Natural killer cell (primary cell): Measurements from ENCODE around the gene STIL. TPM values are rescaled to one million over a fixed set of nuclear protein-coding genes. Genes with fewer than 3 reads are reported as not detected.

Experiments
- ATAC-seq, 3 donors: fragments of 150-1000 bp in 2 of 3; fragments of 200-7000 bp in 1 of 3; cut with Tn5 transposase; 1 replicate in 1 of 3; 2 replicates in 2 of 3; pipeline ENCODE4 v1.10.0; 2021; ENCODE audit warnings: mild to moderate bottlenecking in 2 of 3, moderate library complexity in 2 of 3
- DNase-seq, 2 donors: peaks; one replicate each; pipeline versions ENCODE4 v3.0.0 to v3.0.0-alpha.2; 2013 to 2021; ENCODE audit warnings: mixed read lengths in 1 of 2
- H3K27ac ChIP-seq: one replicate; pipeline ENCODE4 v1.5.1; 2013; ENCODE audit warnings: mild to moderate bottlenecking, low read length
- H3K27me3 ChIP-seq: one replicate; pipeline ENCODE4 v1.6.1; 2013; ENCODE audit warnings: low read length; ENCODE audit not compliant: control insufficient read depth, insufficient read depth
- H3K36me3 ChIP-seq: one replicate; pipeline ENCODE4 v1.6.1; 2013; ENCODE audit warnings: low read length; ENCODE audit not compliant: control insufficient read depth, insufficient read depth
- H3K4me1 ChIP-seq: one replicate; pipeline ENCODE4 v1.6.1; 2013; ENCODE audit warnings: low read length; ENCODE audit not compliant: control insufficient read depth, insufficient read depth
- H3K4me3 ChIP-seq: one replicate; pipeline ENCODE4 v1.5.1; 2013; ENCODE audit warnings: low read length
- H3K9me3 ChIP-seq: one replicate; pipeline ENCODE4 v1.6.1; 2013; ENCODE audit warnings: low read length; ENCODE audit not compliant: control insufficient read depth, insufficient read depth
- H3K27ac Mint-ChIP-seq, 2 donors: one replicate each; pipeline ENCODE4 v1.8.0; 2022; ENCODE audit warnings: mild to moderate bottlenecking in 2 of 2, mixed read lengths in 2 of 2, moderate library complexity in 1 of 2
- H3K27me3 Mint-ChIP-seq, 2 donors: one replicate each; pipeline ENCODE4 v1.8.0; 2022; ENCODE audit warnings: low read depth in 2 of 2, mixed read lengths in 2 of 2
- H3K36me3 Mint-ChIP-seq: one replicate; pipeline ENCODE4 v1.8.0; 2022; ENCODE audit warnings: mixed read lengths
- H3K4me1 Mint-ChIP-seq, 2 donors: one replicate each; pipeline ENCODE4 v1.8.0; 2022; ENCODE audit warnings: mixed read lengths in 2 of 2
- H3K4me3 Mint-ChIP-seq: one replicate; pipeline ENCODE4 v1.8.0; 2022; ENCODE audit warnings: mild to moderate bottlenecking, moderate library complexity, mixed read lengths
- H3K9me3 Mint-ChIP-seq, 2 donors: one replicate each; pipeline ENCODE4 v1.8.0; 2022; ENCODE audit warnings: mixed read lengths in 2 of 2
- CTCF ChIP-seq: fragments of 200-600 bp; IDR thresholded peaks from one replicate; pipeline ENCODE4 v1.8.0; 2022; ENCODE audit warnings: antibody characterized with exemption
- WGBS: methylation state at CpG from one replicate; pipeline ENCODE4 v1.1.7; 2013; ENCODE audit warnings: missing lambda C conversion rate; ENCODE audit not compliant: insufficient coverage; 5-methylcytosine and 5-hydroxymethylcytosine counted together
- intact Hi-C: fragments of 100-400 bp; cut with micrococcal nuclease; formaldehyde crosslinking; loops from one replicate; pipeline ENCODE4 v1.14.2; 2022
- total RNA-seq, 4 donors: library from RNA; stranded (reverse); fragments of 120-200 nt in 1 of 4; gene quantifications; one replicate each; pipeline versions ENCODE4 v1.2.3 to v1.2.4, GENCODE V29; 2013 to 2022

STIL gene
- total RNA-seq, 3 donors from 2014 or later (not counting 1 experiment from before 2014, with no cell fraction given): 2.1 to 2.9 (median 2.4) TPM

GRCh38 chr1:47334765-47335435 lies 21.0 kb upstream of the STIL start:
- peaks cover 22 to 28% of the 10 kb centered on the region in 2 donors for H3K4me1 Mint-ChIP-seq
- Histone ChIP-seq H3K4me3 (peak overlapping the region; percentile 98), H3K27ac (peak overlapping the region; percentile 94), H3K9me3 (no peaks in the 10 kb centered on the region), H3K4me1 (peaks cover 20% of the 10 kb centered on the region), H3K36me3 (no peaks in the 10 kb centered on the region), H3K27me3 (no peaks in the 10 kb centered on the region)
- H3K36me3 Mint-ChIP-seq: no peaks in the 10 kb centered on the region
- H3K4me3 Mint-ChIP-seq: peak overlapping the region; percentile 96
- ATAC-seq: no peak
- TF ChIP-seq CTCF: no peak
- WGBS: 60% methylated on average over 9 of the region's 9 CpGs
- intact Hi-C loops: loop anchor here (1.0 kb wide), 1 partner anchor 21 kb away; the partner anchor contains the start of gene STIL
- no peak for DNase-seq
- no peaks in the 10 kb centered on the region for H3K9me3 Mint-ChIP-seq
- no peak overlapping the region for H3K27ac Mint-ChIP-seq
- H3K27me3 Mint-ChIP-seq: no peaks in the 10 kb centered on the region

GRCh38 chr1:47333922-47334764 lies 20.2 kb upstream of the STIL start:
- Mint-ChIP-seq H3K36me3 (no peaks in the 10 kb centered on the region), H3K4me1 (peaks cover 22 to 28% of the 10 kb centered on the region in 2 donors), H3K27ac (no peak overlapping the region), H3K9me3 (no peaks in the 10 kb centered on the region), H3K4me3 (peak overlapping the region; percentile 96), H3K27me3 (no peaks in the 10 kb centered on the region)
- Histone ChIP-seq H3K4me3 (peak overlapping the region; percentile 98), H3K27ac (peak overlapping the region; percentile 94), H3K9me3 (no peaks in the 10 kb centered on the region), H3K4me1 (peaks cover 20% of the 10 kb centered on the region), H3K36me3 (no peaks in the 10 kb centered on the region), H3K27me3 (no peaks in the 10 kb centered on the region)
- TF ChIP-seq CTCF: no peak
- WGBS: under 1% methylated on average over 89 of the region's 90 CpGs
- ATAC-seq (peak; percentile 87 to 95 (median 89)), DNase-seq (peak; percentile 72 to 89)
- intact Hi-C loops: loop anchor here (1.0 kb wide), 1 partner anchor 20 kb away; the partner anchor contains the start of gene STIL

- Mint-ChIP-seq H3K4me1 (peaks cover 22 to 26% of the 10 kb centered on the region in 2 donors), H3K4me3 (peak within 1 kb of the TSS; percentile 96), H3K27me3 (no peaks in the 10 kb centered on the region), H3K27ac (no peak within 1 kb of the TSS), H3K9me3 (no peaks in the 10 kb centered on the region), H3K36me3 (no peaks in the 10 kb centered on the region)
- no peaks in the 10 kb centered on the region for H3K9me3 ChIP-seq
- ATAC-seq: peak; percentile 75 to 85 (median 80)
- no peaks in the 10 kb centered on the region for H3K36me3 ChIP-seq
- H3K4me1 ChIP-seq: peaks cover 20% of the 10 kb centered on the region
- peak within 1 kb of the TSS; percentile 98 for H3K4me3 ChIP-seq
- H3K27ac ChIP-seq: peak within 1 kb of the TSS; percentile 94
- DNase-seq: peak; percentile 72 to 89
- H3K27me3 ChIP-seq: no peaks in the 10 kb centered on the region
- no peak for TF ChIP-seq CTCF
- 0% methylated on average over 40 of the region's 40 CpGs for WGBS
- intact Hi-C loops: no loop called here
Measured at GRCh38 chr1:47333578-47333921, 19.6 kb upstream of the STIL start, which contains the start of gene CMPK1. CMPK1 (plus strand) TSS chr1:47333790; CDS start chr1:47333946, 156 bp downstream.
